ENCODE data around the gene PLCB2.

The PLCB2 gene

GRCh38 chr15:40296561-40297230, 11.0 kb downstream of the PLCB2 start:
- TF ChIP-seq POLR2AphosphoS5 (IDR thresholded peaks at IDR 0.05; ENCODE audit: low read depth, low read length) (no peak), POLR2A (IDR thresholded peaks at IDR 0.05; ENCODE audit: low read depth, low read length) (no peak), TAF1 (IDR thresholded peaks at IDR 0.05; ENCODE audit: borderline replicate concordance, low read depth, low read length) (no peak)
- no peak for DNase-seq (ENCODE audit: insufficient read length)
- no peak for FAIRE-seq

GRCh38 chr15:40295877-40296560, 11.7 kb downstream of the PLCB2 start:
- DNase-seq (ENCODE audit: insufficient read length) (no peak), FAIRE-seq (no peak)
- no peak for TF ChIP-seq TAF1 (IDR thresholded peaks at IDR 0.05; ENCODE audit: borderline replicate concordance, low read depth, low read length)
- TF ChIP-seq POLR2AphosphoS5 (IDR thresholded peaks at IDR 0.05; ENCODE audit: low read depth, low read length): no peak
- no peak for TF ChIP-seq POLR2A (IDR thresholded peaks at IDR 0.05; ENCODE audit: low read depth, low read length)

GRCh38 chr15:40295297-40295696, 12.4 kb downstream of the PLCB2 start:
- FAIRE-seq: peak; percentile 36

GRCh38 chr15:40293905-40294895, 13.5 kb downstream of the PLCB2 start:
- FAIRE-seq: no peak
- TF ChIP-seq TAF1 (IDR thresholded peaks at IDR 0.05; ENCODE audit: borderline replicate concordance, low read depth, low read length): no peak
- no peak for TF ChIP-seq POLR2A (IDR thresholded peaks at IDR 0.05; ENCODE audit: low read depth, low read length)
- TF ChIP-seq POLR2AphosphoS5 (IDR thresholded peaks at IDR 0.05; ENCODE audit: low read depth, low read length): no peak
- no peak for DNase-seq (ENCODE audit: insufficient read length)

More at GRCh38 chr15:40295297-40295696, 12.4 kb downstream of the PLCB2 start:
- no peak for DNase-seq (ENCODE audit: insufficient read length)
- TF ChIP-seq POLR2A (IDR thresholded peaks at IDR 0.05; ENCODE audit: low read depth, low read length) (no peak), POLR2AphosphoS5 (IDR thresholded peaks at IDR 0.05; ENCODE audit: low read depth, low read length) (no peak), TAF1 (IDR thresholded peaks at IDR 0.05; ENCODE audit: borderline replicate concordance, low read depth, low read length) (no peak)

GRCh38 chr15:40293006-40293405, 14.7 kb downstream of the PLCB2 start:
- no peak for DNase-seq (ENCODE audit: insufficient read length)
- FAIRE-seq: no peak
- TF ChIP-seq POLR2AphosphoS5 (IDR thresholded peaks at IDR 0.05; ENCODE audit: low read depth, low read length) (no peak), TAF1 (IDR thresholded peaks at IDR 0.05; ENCODE audit: borderline replicate concordance, low read depth, low read length) (no peak), POLR2A (IDR thresholded peaks at IDR 0.05; ENCODE audit: low read depth, low read length) (no peak)

GRCh38 chr15:40292246-40292645, 15.5 kb downstream of the PLCB2 start:
- no peak for TF ChIP-seq POLR2A (IDR thresholded peaks at IDR 0.05; ENCODE audit: low read depth, low read length)
- TF ChIP-seq POLR2AphosphoS5 (IDR thresholded peaks at IDR 0.05; ENCODE audit: low read depth, low read length): no peak
- no peak for TF ChIP-seq TAF1 (IDR thresholded peaks at IDR 0.05; ENCODE audit: borderline replicate concordance, low read depth, low read length)
- DNase-seq (ENCODE audit: insufficient read length) (no peak), FAIRE-seq (no peak)

GRCh38 chr15:40290918-40291574, 16.7 kb downstream of the PLCB2 start:
- TF ChIP-seq POLR2A (IDR thresholded peaks at IDR 0.05; ENCODE audit: low read depth, low read length) (no peak), TAF1 (IDR thresholded peaks at IDR 0.05; ENCODE audit: borderline replicate concordance, low read depth, low read length) (no peak), POLR2AphosphoS5 (IDR thresholded peaks at IDR 0.05; ENCODE audit: low read depth, low read length) (no peak)
- FAIRE-seq: no peak
- no peak for DNase-seq (ENCODE audit: insufficient read length)

- no peak for DNase-seq (ENCODE audit: insufficient read length)
- TF ChIP-seq POLR2A (IDR thresholded peaks at IDR 0.05; ENCODE audit: low read depth, low read length) (no peak), TAF1 (IDR thresholded peaks at IDR 0.05; ENCODE audit: borderline replicate concordance, low read depth, low read length) (no peak)
- FAIRE-seq: no peak
Measured at GRCh38 chr15:40290545-40290917, 17.2 kb downstream of the PLCB2 start.

GRCh38 chr15:40289140-40289775, 18.5 kb downstream of the PLCB2 start:
- no peak for TF ChIP-seq POLR2A (IDR thresholded peaks at IDR 0.05; ENCODE audit: low read depth, low read length)
- TF ChIP-seq POLR2AphosphoS5 (IDR thresholded peaks at IDR 0.05; ENCODE audit: low read depth, low read length): no peak
- TF ChIP-seq TAF1 (IDR thresholded peaks at IDR 0.05; ENCODE audit: borderline replicate concordance, low read depth, low read length): no peak
- DNase-seq (ENCODE audit: insufficient read length) (no peak), FAIRE-seq (no peak)

- no peak for FAIRE-seq
- TF ChIP-seq TAF1 (IDR thresholded peaks at IDR 0.05; ENCODE audit: borderline replicate concordance, low read depth, low read length) (no peak), POLR2AphosphoS5 (IDR thresholded peaks at IDR 0.05; ENCODE audit: low read depth, low read length) (no peak), POLR2A (IDR thresholded peaks at IDR 0.05; ENCODE audit: low read depth, low read length) (no peak)
Measured at GRCh38 chr15:40287968-40288367, 19.8 kb downstream of the PLCB2 start.

More at GRCh38 chr15:40287968-40288367, 19.8 kb downstream of the PLCB2 start:
- no peak for DNase-seq (ENCODE audit: insufficient read length)

Measured in GM12892 (cell line).